T-helper 22 cell (primary cell): ENCODE data around the gene FBXL4.

Experiments
- DNase-seq: peaks from one replicate; pipeline ENCODE4 v3.0.0-alpha.2; 2020; ENCODE audit warnings: low read depth

Gene FBXL4

GRCh38 chr6:98947411-98948292 lies at the start of gene FBXL4:
FBXL4 (minus strand) TSS chr6:98947946; CDS start chr6:98926988, 20,958 bp downstream.
- peak; percentile 65 for DNase-seq

GRCh38 chr6:98995116-98995515 lies 47.4 kb upstream of the FBXL4 start:
- no peak for DNase-seq

- no peak for DNase-seq
These were observed 44.8 kb upstream of the FBXL4 start for GRCh38 chr6:98992535-98992934.

GRCh38 chr6:98986071-98986615 lies 38.4 kb upstream of the FBXL4 start:
- DNase-seq: no peak

GRCh38 chr6:98985391-98985790 lies 37.6 kb upstream of the FBXL4 start:
- no peak for DNase-seq

GRCh38 chr6:98984121-98984520 lies 36.4 kb upstream of the FBXL4 start:
- no peak for DNase-seq

GRCh38 chr6:98981473-98981872 lies 33.7 kb upstream of the FBXL4 start:
- no peak for DNase-seq

- DNase-seq: no peak
These were observed 33.1 kb upstream of the FBXL4 start for GRCh38 chr6:98980819-98981218.

- DNase-seq: no peak
These were observed 30.0 kb upstream of the FBXL4 start for GRCh38 chr6:98977671-98978292.

- no peak for DNase-seq
These were observed 29.1 kb upstream of the FBXL4 start for GRCh38 chr6:98976674-98977385.

GRCh38 chr6:98975421-98975820 lies 27.7 kb upstream of the FBXL4 start:
- no peak for DNase-seq

- DNase-seq: no peak
These were observed 26.6 kb upstream of the FBXL4 start for GRCh38 chr6:98974309-98974708.

- no peak for DNase-seq
These were observed 25.8 kb upstream of the FBXL4 start for GRCh38 chr6:98973571-98973970.

GRCh38 chr6:98971303-98971702 lies 23.6 kb upstream of the FBXL4 start:
- DNase-seq: no peak

- no peak for DNase-seq
These were observed 22.7 kb upstream of the FBXL4 start for GRCh38 chr6:98970469-98970868.

GRCh38 chr6:98967616-98968015 lies 19.9 kb upstream of the FBXL4 start:
- no peak for DNase-seq

GRCh38 chr6:98959631-98960030 lies 11.9 kb upstream of the FBXL4 start:
- no peak for DNase-seq

GRCh38 chr6:98958776-98959175 lies 11.0 kb upstream of the FBXL4 start:
- DNase-seq: no peak

GRCh38 chr6:98957450-98957849 lies 9.7 kb upstream of the FBXL4 start:
- DNase-seq: no peak

GRCh38 chr6:98949589-98949988 lies 1.8 kb upstream of the FBXL4 start:
- DNase-seq: no peak

- peak; percentile 23 for DNase-seq
These were observed 801 bp downstream of the FBXL4 start for GRCh38 chr6:98946879-98947410.

GRCh38 chr6:98946266-98946878 lies 1.4 kb downstream of the FBXL4 start:
- DNase-seq: no peak
